Myocyte (in vitro differentiated cells): Measurements from ENCODE around the gene PXMP2. TPM values are rescaled to one million over a fixed set of nuclear protein-coding genes. Genes with fewer than 3 reads are reported as not detected.

Experiments used
- DNase-seq: peaks from one replicate; pipeline ENCODE4 v3.0.0-alpha.2; 2012; ENCODE audit warnings: low read depth
- total RNA-seq: library from RNA; depleted of rRNA; stranded (reverse); fragments of >200 nt; gene quantifications from 2 replicates; pipeline ENCODE4 v1.2.3, GENCODE V29; 2014

The PXMP2 gene
- total RNA-seq, 1 donor from 2014 or later: 13.2 TPM

- DNase-seq: no peak
Observed at GRCh38 chr12:132720606-132721345, 33.4 kb downstream of the PXMP2 start.

GRCh38 chr12:132723015-132723763, 35.8 kb downstream of the PXMP2 start:
- DNase-seq: peak; percentile 37

- no peak for DNase-seq
Observed at GRCh38 chr12:132723764-132724140, 36.4 kb downstream of the PXMP2 start.

- peak; percentile 9 for DNase-seq
Observed at GRCh38 chr12:132724506-132725241, 37.3 kb downstream of the PXMP2 start.

GRCh38 chr12:132726386-132726785, 39.0 kb downstream of the PXMP2 start:
- DNase-seq: no peak

GRCh38 chr12:132727091-132727794, 39.9 kb downstream of the PXMP2 start:
- no peak for DNase-seq

- DNase-seq: no peak
Observed at GRCh38 chr12:132728502-132728901, 41.1 kb downstream of the PXMP2 start.

- DNase-seq: no peak
Observed at GRCh38 chr12:132729541-132730320, 42.3 kb downstream of the PXMP2 start.

- no peak for DNase-seq
Observed at GRCh38 chr12:132730353-132730752, 43.0 kb downstream of the PXMP2 start.

- no peak for DNase-seq
Observed at GRCh38 chr12:132731574-132731973, 44.2 kb downstream of the PXMP2 start.

GRCh38 chr12:132734206-132734605, 46.8 kb downstream of the PXMP2 start:
- DNase-seq: no peak

- DNase-seq: no peak
Observed at GRCh38 chr12:132735496-132735895, 48.1 kb downstream of the PXMP2 start.

GRCh38 chr12:132736378-132736777, 49.0 kb downstream of the PXMP2 start:
- DNase-seq: no peak

GRCh38 chr12:132736913-132737312, 49.5 kb downstream of the PXMP2 start:
- DNase-seq: no peak

- DNase-seq: no peak
Observed at GRCh38 chr12:132739600-132740312, 52.4 kb downstream of the PXMP2 start.

GRCh38 chr12:132740313-132740646, 52.9 kb downstream of the PXMP2 start:
- DNase-seq: no peak

- DNase-seq: no peak
Observed at GRCh38 chr12:132740652-132741051, 53.3 kb downstream of the PXMP2 start.

- no peak for DNase-seq
Observed at GRCh38 chr12:132741620-132742019, 54.2 kb downstream of the PXMP2 start.

- no peak for DNase-seq
Observed at GRCh38 chr12:132743831-132744230, 56.4 kb downstream of the PXMP2 start.

GRCh38 chr12:132746613-132747012, 59.2 kb downstream of the PXMP2 start:
- no peak for DNase-seq
